Measurements from ENCODE around the gene CENPO. TPM values are rescaled to one million over a fixed set of nuclear protein-coding genes. Genes with fewer than 3 reads are reported as not detected.
A peak's percentile ranks its signal among the peaks of the same experiment; 100 is the strongest.

CENPO gene, protein sequence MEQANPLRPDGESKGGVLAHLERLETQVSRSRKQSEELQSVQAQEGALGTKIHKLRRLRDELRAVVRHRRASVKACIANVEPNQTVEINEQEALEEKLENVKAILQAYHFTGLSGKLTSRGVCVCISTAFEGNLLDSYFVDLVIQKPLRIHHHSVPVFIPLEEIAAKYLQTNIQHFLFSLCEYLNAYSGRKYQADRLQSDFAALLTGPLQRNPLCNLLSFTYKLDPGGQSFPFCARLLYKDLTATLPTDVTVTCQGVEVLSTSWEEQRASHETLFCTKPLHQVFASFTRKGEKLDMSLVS
- polyA plus RNA-seq (ENCODE audit: insufficient read length in 4 of 4), result 10 to 100 TPM; 17.2 to 20.4 (median 18.6) TPM

DNA sequence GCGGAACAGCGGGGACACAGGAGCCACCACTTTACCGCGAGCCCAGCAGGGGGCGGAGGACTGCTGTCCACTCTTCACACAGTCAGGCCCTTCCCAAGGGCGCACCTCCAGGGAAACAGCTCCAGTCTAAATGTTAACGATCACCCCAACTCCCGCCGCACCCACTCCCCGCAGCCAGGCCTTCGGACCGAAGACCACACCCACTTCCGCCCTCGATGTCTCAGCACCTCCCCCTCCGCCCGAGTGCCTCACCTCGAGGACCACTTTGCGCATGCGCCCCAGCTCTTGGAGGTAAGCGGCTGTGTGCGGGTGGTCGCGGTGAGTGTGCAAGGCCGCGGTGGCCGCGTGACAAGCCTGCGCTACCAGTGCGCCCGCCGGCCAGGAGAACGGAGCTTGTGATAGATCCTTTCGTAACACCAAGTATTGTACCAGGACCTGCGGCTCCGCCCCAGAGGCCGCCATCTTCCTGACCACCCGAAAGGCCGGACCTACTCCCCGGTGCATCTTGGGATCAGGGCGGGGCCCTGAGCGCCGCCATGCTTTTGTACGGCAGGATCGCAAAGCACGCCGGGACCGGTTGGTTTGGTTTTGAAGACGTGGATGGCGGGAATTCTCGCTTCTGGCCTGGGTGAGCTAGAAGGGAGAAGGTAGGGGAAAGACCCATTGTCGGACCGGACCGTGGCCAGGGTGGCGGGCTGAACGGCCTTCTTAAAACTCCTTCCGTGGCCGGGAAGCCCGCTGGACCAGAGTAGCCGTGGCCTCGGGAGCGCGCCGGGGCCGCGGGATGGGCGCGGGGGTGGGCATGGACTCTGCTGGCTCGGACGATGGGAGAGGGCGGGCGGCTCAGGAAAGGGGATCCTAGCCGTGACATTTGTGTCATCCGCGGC, at the start of gene CENPO, which contains the start of gene PTRHD1:
Gene CENPO, plus strand, starts transcription at position 552 of the 887 bp plus-strand sequence. CDS start 495 bp downstream, outside the sequence.
Gene PTRHD1, minus strand, starts transcription at position 518 of the 887 bp plus-strand sequence. Its CDS starts 14 bp downstream, at position 504.
- peak; percentile 93 to 96 (median 94) for DNase-seq (ENCODE audit: low read depth in 4 of 4, low spot score in 3 of 4)

DNA sequence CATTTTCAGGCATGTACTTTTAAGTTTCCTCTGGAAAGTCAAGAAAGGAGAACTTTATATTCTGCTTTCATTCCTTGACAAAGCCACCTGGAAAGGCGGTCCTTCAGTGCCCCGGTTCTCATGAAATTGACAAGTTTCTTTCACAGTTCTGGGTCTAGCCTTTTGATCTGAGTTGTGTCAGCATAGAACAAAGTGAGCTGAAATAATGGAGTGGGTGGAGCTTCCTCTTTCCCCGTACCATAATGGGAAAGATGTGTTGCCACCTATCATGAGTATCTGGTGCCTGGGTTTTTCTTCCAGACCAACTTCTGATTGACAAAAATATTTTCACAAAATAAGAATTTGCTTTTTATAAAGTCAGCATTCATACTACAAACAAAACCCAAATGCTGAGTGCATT, 49.3 kb upstream of the CENPO start:
- DNase-seq (ENCODE audit: low read depth in 4 of 4, low spot score in 3 of 4), result no peak

DNA sequence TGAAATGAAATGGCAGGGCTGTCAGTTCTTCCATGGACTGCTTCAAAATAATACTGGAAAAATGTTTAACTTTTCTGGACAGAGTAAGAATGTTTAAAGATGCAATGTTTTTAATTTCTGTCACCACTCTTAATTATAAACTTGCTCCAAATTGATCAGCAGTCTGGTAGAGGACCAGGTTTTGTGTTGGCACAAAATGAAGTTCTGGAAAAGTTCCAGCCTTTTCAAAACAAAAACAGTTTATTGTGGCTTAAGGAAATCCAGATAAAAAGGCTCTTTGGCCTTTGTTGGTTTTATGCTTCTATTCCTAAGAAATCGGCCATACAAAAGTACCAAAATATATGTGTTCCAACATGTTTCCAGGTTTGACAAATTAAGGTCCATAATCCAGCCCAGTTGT, 48.9 kb upstream of the CENPO start:
- no peak for DNase-seq (ENCODE audit: low read depth in 4 of 4, low spot score in 3 of 4)

DNA sequence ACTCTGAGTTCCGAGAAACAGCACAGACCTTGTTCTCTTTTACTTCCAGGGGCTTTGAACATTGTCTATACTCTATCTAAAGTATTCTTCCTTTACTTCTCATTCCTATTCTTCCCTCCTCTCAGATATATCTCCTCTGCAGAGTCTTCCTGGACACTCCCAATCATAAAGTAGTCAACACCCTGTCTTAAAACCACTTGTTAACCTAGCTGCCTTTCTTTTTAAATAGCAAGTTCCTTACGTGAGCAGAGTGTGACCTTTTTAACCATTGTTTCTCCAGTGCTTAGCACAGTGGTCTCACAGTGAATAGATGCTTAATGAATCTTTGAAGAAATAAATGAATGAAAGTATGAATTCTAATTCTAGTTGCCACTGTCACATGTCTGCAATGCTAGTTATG, 47.4 kb upstream of the CENPO start:
- no peak for DNase-seq (ENCODE audit: low read depth in 4 of 4, low spot score in 3 of 4)

DNA sequence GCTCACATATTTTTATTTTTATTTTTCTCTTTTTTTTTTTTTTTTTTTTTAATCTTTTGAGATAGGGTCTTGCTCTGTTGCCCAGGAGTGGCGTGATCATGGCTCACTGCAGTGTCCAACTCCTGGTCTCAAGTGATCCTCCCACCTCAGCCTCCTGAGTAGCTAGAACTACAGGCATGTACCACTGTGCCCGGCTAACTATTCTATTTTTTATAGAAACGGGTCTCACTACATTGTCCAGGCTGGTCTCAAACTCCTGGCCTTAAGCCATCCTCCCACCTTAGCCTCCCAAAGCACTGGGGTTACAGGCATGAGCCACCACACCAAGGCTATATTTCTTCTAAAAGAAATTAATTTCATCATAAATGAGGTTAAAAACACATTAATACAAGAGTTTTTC, 45.9 kb upstream of the CENPO start:
- DNase-seq (ENCODE audit: low read depth in 4 of 4, low spot score in 3 of 4), result no peak

DNA sequence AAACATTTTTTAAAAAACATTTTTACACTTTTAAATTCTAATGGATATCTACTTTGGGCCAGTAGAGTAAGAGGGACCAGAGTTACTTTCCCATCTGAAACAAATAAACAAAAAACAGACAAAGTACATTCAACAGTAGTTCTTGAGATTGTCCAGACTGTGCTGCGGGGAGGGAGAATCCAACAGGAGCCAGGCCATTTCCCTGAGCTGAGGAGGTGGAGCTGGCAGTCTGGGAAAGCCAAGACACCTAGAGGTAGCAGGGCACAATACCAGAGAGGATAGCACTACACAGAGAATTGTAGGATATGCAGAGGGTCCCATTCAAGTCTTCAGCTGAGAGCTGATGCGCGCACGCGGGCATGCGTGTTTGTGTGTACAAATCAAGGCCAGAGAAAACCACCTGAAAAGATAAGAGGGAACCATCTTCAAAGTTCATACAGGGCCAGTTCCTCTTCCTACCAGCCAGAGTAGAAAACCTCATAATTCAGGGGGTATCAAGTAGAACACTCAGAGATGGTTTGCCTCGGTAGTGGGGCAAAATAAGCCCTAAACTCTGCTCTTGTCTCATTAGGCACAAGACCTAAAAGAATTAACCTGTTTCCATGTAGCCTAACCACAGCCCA, 44.0 kb upstream of the CENPO start:
- DNase-seq (ENCODE audit: low read depth in 4 of 4, low spot score in 3 of 4), result no peak

DNA sequence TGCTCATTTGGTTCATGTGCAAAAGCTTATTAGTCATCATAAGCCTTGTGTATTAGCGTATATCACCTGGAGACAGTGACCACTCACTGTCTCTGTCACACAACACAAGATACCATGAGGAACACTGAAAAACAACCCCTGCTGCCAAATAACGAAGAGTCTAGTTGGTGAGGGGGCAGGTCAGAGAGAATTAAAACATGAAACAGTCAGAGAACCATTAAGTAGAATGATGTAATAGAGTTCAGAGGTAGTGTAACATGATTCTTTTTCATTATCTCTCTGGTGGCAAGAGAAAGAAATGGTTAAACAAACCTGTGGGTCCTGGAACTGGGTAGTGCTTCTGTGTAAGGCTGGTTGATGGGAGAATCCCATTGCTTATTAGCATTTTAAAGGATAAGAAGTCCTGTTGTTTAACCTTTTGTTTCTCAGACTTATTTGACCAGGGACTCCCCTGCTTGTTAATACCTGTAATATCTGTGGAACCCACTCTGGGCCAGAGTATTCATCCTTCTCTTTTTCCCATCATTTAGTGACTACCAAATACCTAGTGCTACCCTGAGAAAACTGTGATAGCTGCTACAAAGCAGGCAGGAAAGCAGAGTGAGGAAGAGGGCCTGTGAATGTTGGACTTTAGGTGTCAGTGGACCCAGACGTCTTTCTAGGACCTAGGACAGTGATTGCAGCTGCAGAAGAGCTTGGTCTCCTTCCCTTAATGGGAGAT, 38.1 kb upstream of the CENPO start:
- no peak for DNase-seq (ENCODE audit: low read depth in 4 of 4, low spot score in 3 of 4)

DNA sequence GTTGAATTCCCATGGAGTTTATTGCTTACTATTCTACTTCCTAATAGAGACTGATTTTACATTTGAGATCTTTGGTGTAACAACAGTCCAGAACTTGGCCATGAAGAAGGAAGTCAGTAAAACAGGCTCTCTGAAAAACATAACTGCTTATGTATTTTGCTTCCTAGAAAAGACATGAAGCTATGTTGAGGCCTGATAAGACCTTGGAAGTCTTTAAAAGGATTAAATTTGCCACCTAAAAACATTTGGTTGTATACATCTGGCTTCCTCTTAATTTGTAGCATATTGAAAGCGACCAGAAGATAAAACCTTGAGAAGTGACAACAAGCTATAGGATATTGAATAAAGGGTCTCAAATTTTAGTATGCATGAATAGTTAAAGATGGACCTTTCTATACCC, 36.4 kb upstream of the CENPO start:
- no peak for DNase-seq (ENCODE audit: low read depth in 4 of 4, low spot score in 3 of 4)

DNA sequence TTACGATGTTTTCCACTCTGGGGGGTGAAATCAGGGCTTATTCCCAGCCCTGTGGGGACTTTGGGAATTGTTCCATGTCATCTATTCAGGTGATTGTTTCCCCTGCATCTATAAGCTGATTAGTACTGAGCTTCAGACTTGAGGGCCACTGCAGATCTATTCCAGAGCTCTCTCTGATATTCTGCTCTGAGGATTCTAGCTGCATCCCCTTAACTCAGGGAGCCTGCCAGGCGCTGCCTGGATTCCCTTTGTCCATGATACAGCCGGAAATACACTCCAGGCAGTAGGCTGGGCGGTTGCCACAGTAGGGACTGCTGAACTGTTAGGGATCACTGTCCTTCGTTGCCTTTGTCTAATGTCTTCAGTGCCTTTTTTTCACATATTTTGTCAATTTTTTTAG, 31.4 kb upstream of the CENPO start:
- DNase-seq (ENCODE audit: low read depth in 4 of 4, low spot score in 3 of 4), result no peak

DNA sequence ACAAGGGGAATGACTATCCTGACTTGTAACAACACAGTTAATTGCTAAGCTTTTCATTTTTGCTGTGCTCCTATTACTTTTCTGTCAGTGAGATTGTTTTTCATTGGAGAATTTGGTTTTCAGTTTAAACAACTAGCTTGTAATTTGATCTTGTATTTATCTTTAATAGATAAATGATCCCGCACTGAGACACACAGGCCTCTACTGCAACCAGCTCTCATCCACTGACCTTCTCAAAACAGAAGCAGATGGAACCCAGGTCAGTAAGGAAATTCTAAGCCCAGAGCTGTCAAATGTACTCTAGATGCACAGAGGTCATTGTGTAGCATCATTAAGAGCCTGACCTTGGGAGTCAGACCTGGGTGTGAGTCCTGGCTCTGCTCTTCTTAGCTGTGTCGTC, 30.7 kb upstream of the CENPO start:
- no peak for DNase-seq (ENCODE audit: low read depth in 4 of 4, low spot score in 3 of 4)

DNA sequence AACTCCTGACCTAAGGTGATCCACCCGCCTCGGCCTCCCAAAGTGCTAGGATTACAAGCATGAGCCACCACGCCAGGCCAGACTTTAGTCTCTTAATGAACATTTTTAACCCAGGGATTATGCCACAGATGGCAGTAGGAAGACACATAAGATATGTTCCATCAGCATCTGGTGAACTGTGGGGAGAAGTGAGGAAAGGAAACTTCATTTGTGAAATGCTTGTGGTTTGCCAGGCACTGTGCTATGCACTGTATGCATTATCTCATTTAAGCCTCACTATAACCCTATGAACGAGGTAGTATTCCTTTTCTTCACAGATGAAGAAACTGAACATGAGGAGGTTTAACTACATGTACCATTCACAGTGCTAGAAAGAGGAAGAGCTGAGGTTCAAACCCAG, 29.4 kb upstream of the CENPO start:
- DNase-seq (ENCODE audit: low read depth in 4 of 4, low spot score in 3 of 4), result no peak

DNA sequence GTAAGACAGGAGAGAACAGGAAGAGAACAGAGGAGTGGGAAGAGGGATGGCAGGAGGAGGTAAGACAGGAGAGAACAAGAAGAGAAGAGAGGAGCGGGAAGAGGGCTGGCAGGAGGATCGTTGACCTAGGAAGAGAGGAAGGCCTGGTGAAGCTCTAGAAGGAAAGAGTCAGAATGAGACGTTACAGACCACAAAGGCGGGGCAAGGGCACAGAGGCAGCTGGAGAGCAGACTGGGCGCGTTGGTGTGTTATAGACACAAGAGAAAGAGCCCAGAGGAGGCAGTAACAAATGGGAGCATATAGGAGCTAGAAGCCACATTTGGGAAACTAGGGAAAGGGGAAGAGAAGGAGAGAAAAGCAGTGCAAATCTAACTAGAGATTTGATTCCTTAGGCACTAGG, 26.6 kb upstream of the CENPO start:
- DNase-seq (ENCODE audit: low read depth in 4 of 4, low spot score in 3 of 4), result no peak

DNA sequence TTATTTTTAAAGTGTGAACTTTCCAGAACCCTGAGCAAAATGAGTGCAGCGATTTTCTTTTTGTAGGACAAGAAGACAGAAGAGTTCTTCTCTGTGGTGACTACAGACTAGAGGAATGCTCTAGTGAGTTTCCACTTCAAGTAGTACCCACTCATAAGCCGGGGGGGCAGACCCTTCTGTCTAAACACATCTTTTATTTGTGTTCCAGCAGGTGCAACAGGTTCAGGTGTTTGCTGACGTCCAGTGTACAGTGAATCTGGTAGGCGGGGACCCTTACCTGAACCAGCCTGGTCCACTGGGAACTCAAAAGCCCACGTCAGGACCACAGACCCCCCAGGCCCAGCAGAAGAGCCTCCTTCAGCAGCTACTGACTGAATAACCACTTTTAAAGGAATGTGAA, 25.2 kb upstream of the CENPO start:
- no peak for DNase-seq (ENCODE audit: low read depth in 4 of 4, low spot score in 3 of 4)

DNA sequence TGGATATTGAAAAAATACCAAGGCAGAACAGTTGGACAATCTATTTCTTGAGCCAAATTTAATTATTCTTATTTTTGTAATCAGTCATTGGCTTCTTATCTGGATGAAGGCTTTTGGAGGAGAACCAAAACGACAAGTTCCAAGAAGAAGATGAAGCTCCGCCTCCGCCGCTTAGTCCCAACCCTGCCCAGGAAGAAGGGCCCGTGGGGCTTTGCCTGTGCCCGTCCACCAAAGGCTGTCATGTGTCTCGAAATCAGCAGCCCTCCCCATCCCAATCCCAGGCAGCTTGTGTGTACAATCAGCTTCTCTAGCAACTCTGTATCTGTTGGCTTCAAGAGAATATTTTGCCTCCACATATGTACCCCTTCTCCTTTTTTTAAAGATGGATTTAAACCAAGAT, 24.6 kb upstream of the CENPO start:
- DNase-seq (ENCODE audit: low read depth in 4 of 4, low spot score in 3 of 4), result no peak

DNA sequence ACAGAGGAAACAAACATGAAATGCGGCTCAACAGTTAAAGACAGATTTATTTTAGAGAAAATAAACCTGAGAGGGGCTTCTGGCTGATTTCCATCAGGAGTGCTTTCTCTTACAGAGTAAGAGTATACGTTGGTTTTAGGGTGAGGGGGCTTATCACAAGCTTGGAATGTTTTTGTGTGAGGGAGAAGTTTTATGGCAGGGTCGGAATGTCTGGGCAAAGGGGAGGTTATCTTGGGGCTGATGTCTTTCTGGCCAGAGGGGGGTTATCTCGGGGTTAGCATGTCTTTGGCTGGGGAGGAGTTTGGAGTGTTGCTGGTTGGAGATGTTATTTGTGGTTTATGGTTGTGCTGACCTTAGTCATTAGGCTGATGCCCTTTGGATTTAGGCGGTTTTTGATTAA, 22.2 kb upstream of the CENPO start:
- no peak for DNase-seq (ENCODE audit: low read depth in 4 of 4, low spot score in 3 of 4)

DNA sequence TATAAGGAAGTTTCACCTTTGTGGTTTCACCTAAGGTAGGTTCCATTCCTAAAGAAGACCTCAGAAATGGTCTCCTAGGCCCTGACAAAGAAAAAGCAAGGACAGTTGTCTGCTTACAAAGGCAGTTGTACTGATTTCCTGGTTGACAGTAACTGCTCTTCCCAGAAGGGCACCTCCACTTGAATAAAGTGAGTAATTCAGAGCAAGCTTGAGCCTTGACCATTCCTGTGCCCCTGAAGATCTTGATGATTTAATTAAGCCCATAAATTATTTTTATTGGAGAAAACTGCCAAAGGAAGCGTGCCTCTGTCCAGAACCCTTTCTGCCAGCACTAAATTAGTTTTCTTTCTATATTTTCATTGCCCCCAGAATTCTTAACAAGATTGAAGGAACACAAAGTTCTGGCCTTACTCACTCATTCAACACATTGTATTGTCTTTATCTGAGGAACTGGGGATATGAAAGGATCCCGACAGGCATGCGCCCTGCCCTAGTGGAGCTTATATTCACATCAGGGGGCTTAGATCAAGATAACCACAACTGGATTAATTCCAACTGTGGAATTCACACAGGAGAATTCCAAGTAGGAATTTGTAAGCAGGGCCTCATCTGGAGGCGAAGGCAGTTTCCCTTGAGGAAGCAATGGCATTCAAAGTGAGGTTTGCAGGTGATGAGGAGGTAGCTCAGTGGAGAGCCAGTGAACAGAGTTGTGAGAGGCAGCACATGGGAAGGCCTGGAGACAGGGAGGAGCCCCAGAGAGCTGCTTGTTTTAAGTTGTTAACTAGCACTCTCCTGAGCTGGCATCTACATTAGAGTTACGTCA, 21.2 kb upstream of the CENPO start:
- no peak for DNase-seq (ENCODE audit: low read depth in 4 of 4, low spot score in 3 of 4)

DNA sequence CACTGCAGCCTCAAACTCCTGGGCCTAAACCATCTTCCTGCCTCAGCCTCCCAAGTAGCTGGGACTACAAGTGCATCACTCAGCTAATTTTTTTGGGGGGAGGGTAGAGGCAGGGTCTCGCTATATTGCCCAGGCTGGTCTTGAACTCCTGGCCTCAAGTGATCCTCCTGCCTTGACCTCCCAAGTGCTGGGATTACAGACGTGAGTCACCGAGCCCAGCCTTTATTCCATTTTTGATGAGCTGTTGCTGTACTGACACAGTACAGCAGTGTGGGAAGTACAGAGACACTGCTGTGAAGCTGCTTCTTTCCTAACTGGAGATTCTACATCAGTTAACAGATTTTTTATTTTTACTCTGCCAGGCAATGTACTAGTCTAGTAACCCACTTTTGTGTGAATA, 18.9 kb upstream of the CENPO start:
- no peak for DNase-seq (ENCODE audit: low read depth in 4 of 4, low spot score in 3 of 4)

DNA sequence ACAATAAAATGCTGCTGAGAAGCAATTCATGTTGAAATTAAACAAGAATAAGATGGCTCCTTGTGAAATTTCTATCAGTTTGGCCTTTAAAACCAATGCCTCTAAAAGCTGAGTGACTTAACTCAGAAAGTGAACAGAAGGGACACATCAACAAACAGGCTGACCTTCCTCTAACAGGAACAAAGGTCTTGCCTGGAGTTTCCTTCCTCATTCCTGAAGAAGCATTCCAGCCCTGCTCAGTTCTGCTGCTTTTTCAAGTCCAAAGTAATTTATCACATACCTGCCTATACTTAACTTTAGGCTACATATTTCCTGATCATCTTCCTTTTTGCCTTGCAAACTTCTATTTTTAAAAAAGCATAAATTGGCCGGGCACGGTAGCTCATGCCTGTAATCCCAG, 14.1 kb upstream of the CENPO start:
- no peak for DNase-seq (ENCODE audit: low read depth in 4 of 4, low spot score in 3 of 4)

DNA sequence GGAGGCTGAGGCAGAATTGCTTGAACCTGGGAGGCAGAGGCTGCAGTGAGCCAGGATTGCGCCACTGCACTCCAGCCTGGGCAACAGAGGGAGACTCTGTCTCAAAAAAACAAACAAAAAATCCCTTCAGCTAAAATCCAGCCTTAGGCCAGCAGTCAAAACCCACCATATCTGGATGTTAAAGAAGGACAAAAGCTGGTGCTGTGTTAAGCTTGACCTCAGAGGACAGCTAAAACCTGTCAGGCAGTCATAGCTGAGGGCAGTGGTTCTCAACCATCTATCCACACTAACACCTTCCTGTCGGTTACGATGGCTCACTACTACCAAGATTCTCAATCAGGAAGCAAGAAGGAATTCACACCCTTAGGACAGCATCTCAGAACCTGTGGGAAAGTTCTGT, 9.6 kb upstream of the CENPO start:
- DNase-seq (ENCODE audit: low read depth in 4 of 4, low spot score in 3 of 4), result no peak

All from right renal pelvis (tissue), 4 donors.